Skeletal muscle satellite cell (primary cell): ENCODE measurements around the gene YAP1.
"Not testable (repeated sequence)": the region's sequence is repeated elsewhere in the genome, so short reads cannot be mapped to it uniquely, and the experiment has no call there.

Source experiments
- H3K27me3 ChIP-seq: 2 replicates; pipeline ENCODE4 v1.7.0; 2013; ENCODE audit warnings: low read length; ENCODE audit not compliant: control insufficient read depth, insufficient read depth
- H3K36me3 ChIP-seq: 2 replicates; pipeline ENCODE4 v1.7.0; 2013; ENCODE audit warnings: mild to moderate bottlenecking, control low read depth, low read length; ENCODE audit not compliant: insufficient read depth
- H3K4me1 ChIP-seq: 2 replicates; pipeline ENCODE4 v1.7.0; 2013; ENCODE audit warnings: low read length; ENCODE audit not compliant: control insufficient read depth, insufficient read depth
- H3K4me2 ChIP-seq: 2 replicates; pipeline ENCODE4 v1.7.0; 2013; ENCODE audit warnings: mild to moderate bottlenecking, low read length
- H3K4me3 ChIP-seq: 2 replicates; pipeline ENCODE4 v1.7.0; 2013; ENCODE audit warnings: low read length
- H3K9ac ChIP-seq: 2 replicates; pipeline ENCODE4 v1.7.0; 2013; ENCODE audit warnings: mild to moderate bottlenecking, low read depth, low read length, moderate library complexity
- H3K9me3 ChIP-seq: replicated peaks from 2 replicates; pipeline ENCODE4 v1.7.0; 2013; ENCODE audit warnings: mild to moderate bottlenecking, control low read depth, low read length

Gene YAP1

DNA sequence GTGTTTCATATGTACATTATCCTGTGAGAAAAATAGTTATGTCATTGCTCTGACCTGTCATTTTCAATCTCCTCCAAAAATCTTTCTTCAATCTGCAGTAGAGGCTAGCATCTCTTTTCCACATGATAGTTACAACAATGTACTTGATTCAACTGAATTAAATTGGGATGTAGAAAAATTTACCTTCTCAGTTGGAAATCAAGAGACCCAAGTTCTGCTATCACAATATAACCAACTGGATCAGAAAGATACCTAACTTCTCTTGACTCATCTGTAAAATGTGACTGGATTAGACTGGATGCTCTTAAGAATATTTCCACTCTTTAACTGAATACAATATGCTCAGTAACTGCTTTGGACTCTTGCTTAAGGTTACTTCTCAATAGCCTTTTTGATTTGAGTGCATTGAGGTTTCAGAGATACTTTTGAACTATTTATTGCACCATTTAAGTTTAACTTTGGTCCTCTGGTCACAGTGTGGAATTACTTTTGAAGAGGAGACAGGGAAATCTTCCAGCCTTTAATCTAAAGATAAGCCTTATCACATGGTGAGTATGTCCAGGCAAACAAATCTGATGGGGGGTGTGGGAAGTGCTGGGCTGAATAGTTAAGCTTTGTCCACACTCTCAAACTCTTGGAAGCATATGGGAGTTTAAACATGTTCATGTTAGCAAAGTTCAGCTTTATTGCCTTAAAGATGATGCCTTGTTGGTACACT is 82.3 kb downstream of the YAP1 start:
- Histone ChIP-seq H3K4me2 (no peak overlapping the region), H3K9me3 (no peaks in the 10 kb centered on the region), H3K27me3 (no peaks in the 10 kb centered on the region), H3K9ac (no peak overlapping the region), H3K4me3 (no peak overlapping the region), H3K36me3 (peaks cover 11% of the 10 kb centered on the region), H3K4me1 (peaks cover 25% of the 10 kb centered on the region)

DNA sequence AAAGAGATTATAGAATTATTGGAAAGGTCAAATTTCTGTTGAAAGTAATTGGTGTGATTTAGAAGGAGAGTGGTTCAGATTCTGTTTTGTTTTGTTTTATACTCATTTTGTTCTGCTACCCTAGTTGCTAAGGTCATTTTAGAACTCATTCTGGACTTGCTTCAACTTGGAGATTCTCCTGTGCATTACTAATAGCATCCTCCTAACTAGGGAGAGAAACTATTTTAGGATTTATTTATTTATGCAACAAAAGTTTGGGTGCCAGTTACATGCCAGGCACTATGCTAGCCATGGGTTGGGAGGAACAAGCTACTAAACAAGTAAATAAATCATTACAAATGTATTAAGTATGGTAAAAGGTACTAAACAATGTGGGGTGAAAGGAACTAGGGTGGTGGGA is 84.0 kb downstream of the YAP1 start:
- Histone ChIP-seq H3K9me3 (no peaks in the 10 kb centered on the region), H3K27me3 (no peaks in the 10 kb centered on the region), H3K9ac (no peak overlapping the region), H3K4me1 (peaks cover 14% of the 10 kb centered on the region), H3K4me3 (no peak overlapping the region), H3K36me3 (peaks cover 14% of the 10 kb centered on the region), H3K4me2 (no peak overlapping the region)

DNA sequence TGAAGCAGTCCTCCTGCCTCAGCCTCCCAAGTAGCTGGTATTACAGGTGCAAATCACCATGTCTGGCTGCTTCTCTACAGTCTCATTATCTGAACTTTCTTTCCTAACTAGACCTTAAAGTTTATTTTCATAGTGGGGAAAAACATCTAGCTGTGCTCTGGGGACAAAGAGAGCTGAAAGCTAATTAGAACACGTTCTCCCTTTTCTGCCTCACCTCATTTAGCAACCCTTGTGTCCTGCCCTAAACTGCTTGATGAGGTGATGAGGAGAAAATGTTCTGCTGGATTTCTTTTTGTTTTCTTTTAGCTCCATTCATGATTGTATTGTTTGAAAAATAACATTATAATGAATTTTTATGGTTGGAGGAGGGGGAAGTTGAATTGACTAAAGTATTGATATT is 84.7 kb downstream of the YAP1 start:
- peaks cover 14% of the 10 kb centered on the region for H3K4me1 ChIP-seq
- H3K9ac ChIP-seq: no peak overlapping the region
- H3K27me3 ChIP-seq: no peaks in the 10 kb centered on the region
- H3K4me2 ChIP-seq: no peak overlapping the region
- H3K9me3 ChIP-seq: no peaks in the 10 kb centered on the region
- H3K36me3 ChIP-seq: peaks cover 14% of the 10 kb centered on the region
- H3K4me3 ChIP-seq: no peak overlapping the region

- Histone ChIP-seq H3K36me3 (peaks cover 14% of the 10 kb centered on the region), H3K4me2 (no peak overlapping the region), H3K27me3 (no peaks in the 10 kb centered on the region), H3K4me1 (peaks cover 14% of the 10 kb centered on the region), H3K4me3 (no peak overlapping the region), H3K9me3 (no peaks in the 10 kb centered on the region), H3K9ac (no peak overlapping the region)
These were observed 86.1 kb downstream of the YAP1 start for GRCh38 chr11:102196351-102196750.

DNA sequence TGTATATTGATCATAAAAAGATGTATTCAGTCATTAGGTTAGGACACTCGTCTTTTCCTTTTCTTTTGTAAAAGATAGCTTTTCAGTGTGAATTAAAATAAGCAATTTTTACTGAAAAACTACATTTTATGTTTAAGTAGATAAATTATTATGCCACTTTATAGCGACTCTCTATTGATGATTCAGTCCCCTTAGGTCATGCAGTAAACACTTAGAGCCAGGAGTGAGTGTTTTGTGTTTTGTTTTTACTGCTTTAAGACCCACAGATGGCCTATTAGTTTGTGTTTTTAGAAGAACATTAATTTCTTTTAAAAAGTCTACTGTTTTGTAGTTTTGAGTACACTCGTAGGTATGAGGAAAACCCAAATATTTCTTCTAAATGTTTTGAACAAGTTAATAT is 86.6 kb downstream of the YAP1 start:
- peaks cover 14% of the 10 kb centered on the region for H3K4me1 ChIP-seq
- no peak overlapping the region for H3K9ac ChIP-seq
- H3K4me3 ChIP-seq: no peak overlapping the region
- no peaks in the 10 kb centered on the region for H3K27me3 ChIP-seq
- H3K4me2 ChIP-seq: peak overlapping the region; percentile 8
- H3K9me3 ChIP-seq: no peaks in the 10 kb centered on the region
- peaks cover 14% of the 10 kb centered on the region for H3K36me3 ChIP-seq

DNA sequence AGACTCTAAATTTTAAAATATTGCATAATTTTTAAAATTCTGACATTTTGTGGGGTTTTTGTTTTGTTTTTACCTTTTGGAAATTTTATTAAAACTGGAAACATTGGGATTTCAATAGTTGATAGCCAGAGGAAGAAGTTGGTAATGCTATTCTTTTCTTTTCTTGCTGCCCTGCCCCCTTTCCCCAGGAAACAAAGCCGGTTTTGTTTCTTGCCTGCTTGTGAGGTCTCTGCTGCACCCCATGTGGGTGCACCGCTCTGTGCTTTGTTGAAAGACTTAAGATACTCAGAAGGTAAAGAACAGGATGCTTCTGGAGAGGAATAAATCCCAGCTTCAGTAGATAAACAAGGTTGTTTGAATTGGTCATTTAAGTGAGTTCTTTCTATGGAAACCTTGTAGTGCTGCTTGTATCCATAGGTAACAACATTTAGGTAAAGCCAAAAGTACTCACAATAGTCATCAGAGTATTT is 87.5 kb downstream of the YAP1 start:
- Histone ChIP-seq H3K9ac (no peak overlapping the region), H3K4me1 (peaks cover 14% of the 10 kb centered on the region), H3K27me3 (no peaks in the 10 kb centered on the region), H3K9me3 (no peaks in the 10 kb centered on the region), H3K4me3 (no peak overlapping the region), H3K4me2 (no peak overlapping the region), H3K36me3 (peaks cover 19% of the 10 kb centered on the region)

GRCh38 chr11:102199673-102200072 is 89.4 kb downstream of the YAP1 start:
- Histone ChIP-seq H3K4me1 (peaks cover 25% of the 10 kb centered on the region), H3K4me3 (no peak overlapping the region), H3K9ac (no peak overlapping the region), H3K27me3 (no peaks in the 10 kb centered on the region), H3K4me2 (no peak overlapping the region), H3K9me3 (no peaks in the 10 kb centered on the region), H3K36me3 (peaks cover 24% of the 10 kb centered on the region)

- not testable (repeated sequence) for H3K4me2 ChIP-seq, H3K9ac ChIP-seq, H3K9me3 ChIP-seq, H3K4me3 ChIP-seq, H3K27me3 ChIP-seq
- peaks cover 26% of the 10 kb centered on the region for H3K4me1 ChIP-seq
- peaks cover 17% of the 10 kb centered on the region for H3K36me3 ChIP-seq
These were observed 90.1 kb downstream of the YAP1 start for GRCh38 chr11:102200325-102200724.

GRCh38 chr11:102201776-102202175 is 91.5 kb downstream of the YAP1 start:
- H3K9me3 ChIP-seq: no peaks in the 10 kb centered on the region
- no peak overlapping the region for H3K9ac ChIP-seq
- H3K27me3 ChIP-seq: no peaks in the 10 kb centered on the region
- H3K4me1 ChIP-seq: peaks cover 19% of the 10 kb centered on the region
- no peak overlapping the region for H3K4me2 ChIP-seq
- H3K36me3 ChIP-seq: peaks cover 25% of the 10 kb centered on the region
- no peak overlapping the region for H3K4me3 ChIP-seq

DNA sequence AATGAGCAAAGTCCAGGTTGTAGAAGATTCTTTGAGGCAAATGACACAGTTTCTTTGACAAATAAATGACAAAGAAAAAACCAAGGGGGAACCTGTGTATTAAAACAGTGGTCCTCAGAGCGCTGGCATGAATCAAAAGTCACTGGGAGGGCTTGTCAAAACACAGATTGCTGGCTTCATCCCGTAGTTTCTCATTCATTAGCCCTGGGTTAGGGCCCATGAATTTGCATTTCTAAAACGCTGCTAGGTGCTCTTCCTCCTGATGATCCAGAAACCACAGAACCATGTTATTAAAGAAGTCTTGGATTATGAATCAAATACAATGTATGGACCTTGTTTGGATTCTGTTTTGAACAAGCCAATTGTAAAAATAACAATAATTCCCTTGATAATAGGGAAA is 92.7 kb downstream of the YAP1 start:
- Histone ChIP-seq H3K4me3 (no peak overlapping the region), H3K9ac (no peak overlapping the region), H3K4me2 (no peak overlapping the region), H3K4me1 (peaks cover 12% of the 10 kb centered on the region), H3K36me3 (peaks cover 31% of the 10 kb centered on the region), H3K9me3 (no peaks in the 10 kb centered on the region), H3K27me3 (no peaks in the 10 kb centered on the region)

GRCh38 chr11:102204174-102204573 is 93.9 kb downstream of the YAP1 start:
- H3K9ac ChIP-seq: no peak overlapping the region
- H3K9me3 ChIP-seq: no peaks in the 10 kb centered on the region
- H3K36me3 ChIP-seq: peaks cover 42% of the 10 kb centered on the region
- H3K4me3 ChIP-seq: no peak overlapping the region
- peaks cover 12% of the 10 kb centered on the region for H3K4me1 ChIP-seq
- no peaks in the 10 kb centered on the region for H3K27me3 ChIP-seq
- no peak overlapping the region for H3K4me2 ChIP-seq

- H3K9ac ChIP-seq: no peak overlapping the region
- peaks cover 12% of the 10 kb centered on the region for H3K4me1 ChIP-seq
- H3K4me3 ChIP-seq: no peak overlapping the region
- H3K36me3 ChIP-seq: peaks cover 55% of the 10 kb centered on the region
- no peak overlapping the region for H3K4me2 ChIP-seq
- no peaks in the 10 kb centered on the region for H3K27me3 ChIP-seq
- no peaks in the 10 kb centered on the region for H3K9me3 ChIP-seq
These were observed 95.6 kb downstream of the YAP1 start for GRCh38 chr11:102205805-102206204.
